Activated CD4-positive, alpha-beta T cell treated with anti-CD3 and anti-CD28 coated beads, Interleukin-10, Interleukin-2, amounts not matched to agents 100 ng/mL and 50 ng/mL, durations not matched to agents 16 hours and 8 hours (primary cell): Measurements from ENCODE around the gene TLDC2.
"Not testable (repeated sequence)": the region's sequence is repeated elsewhere in the genome, so short reads cannot be mapped to it uniquely, and the experiment has no call there.

Experiments
- DNase-seq: peaks from one replicate; pipeline ENCODE4 v3.0.0-alpha.2; 2020

The TLDC2 gene

GRCh38 chr20:36871640-36872570, 4.0 kb upstream of the TLDC2 start:
- no peak for DNase-seq

GRCh38 chr20:36872852-36873251, 3.1 kb upstream of the TLDC2 start:
- DNase-seq: no peak

- DNase-seq: no peak
These were observed 2.3 kb upstream of the TLDC2 start for GRCh38 chr20:36873498-36874189.

- not testable (repeated sequence) for DNase-seq
These were observed 845 bp upstream of the TLDC2 start for GRCh38 chr20:36875093-36875492.

- DNase-seq: no peak
These were observed 515 bp downstream of the TLDC2 start for GRCh38 chr20:36876473-36876833.

- no peak for DNase-seq
These were observed 3.0 kb downstream of the TLDC2 start for GRCh38 chr20:36878941-36879340.

GRCh38 chr20:36880741-36881250, 4.9 kb downstream of the TLDC2 start:
- no peak for DNase-seq

- no peak for DNase-seq
These were observed 5.4 kb downstream of the TLDC2 start for GRCh38 chr20:36881331-36881730.

GRCh38 chr20:36881888-36882287, 6.0 kb downstream of the TLDC2 start:
- peak; percentile 48 for DNase-seq

GRCh38 chr20:36883977-36884535, 8.1 kb downstream of the TLDC2 start:
- DNase-seq: no peak

- no peak for DNase-seq
These were observed 9.4 kb downstream of the TLDC2 start for GRCh38 chr20:36885356-36885755.

GRCh38 chr20:36886859-36887751, 11.2 kb downstream of the TLDC2 start:
- DNase-seq: peak; percentile 83

- no peak for DNase-seq
These were observed 11.8 kb downstream of the TLDC2 start for GRCh38 chr20:36887752-36888090.

- no peak for DNase-seq
These were observed 13.1 kb downstream of the TLDC2 start for GRCh38 chr20:36888880-36889516.

GRCh38 chr20:36890586-36890985, 14.6 kb downstream of the TLDC2 start:
- DNase-seq: no peak

GRCh38 chr20:36891211-36891610, 15.3 kb downstream of the TLDC2 start:
- DNase-seq: no peak

GRCh38 chr20:36893801-36894200, 17.9 kb downstream of the TLDC2 start:
- no peak for DNase-seq

- no peak for DNase-seq
These were observed 19.1 kb downstream of the TLDC2 start for GRCh38 chr20:36895036-36895435.

GRCh38 chr20:36904690-36905089, 28.8 kb downstream of the TLDC2 start:
- no peak for DNase-seq

- not testable (repeated sequence) for DNase-seq
These were observed 29.6 kb downstream of the TLDC2 start for GRCh38 chr20:36905566-36905965.

GRCh38 chr20:36906086-36906485, 30.1 kb downstream of the TLDC2 start:
- not testable (repeated sequence) for DNase-seq

GRCh38 chr20:36908603-36909002, 32.7 kb downstream of the TLDC2 start:
- DNase-seq: no peak
